ENCODE measurements around the gene SLC12A8.

- no peak for TF ChIP-seq CTCF (IDR thresholded peaks at IDR 0.05)
- TF ChIP-seq EZH2phosphoT487 (IDR thresholded peaks at IDR 0.05), result no peak
- TF ChIP-seq EZH2 (IDR thresholded peaks at IDR 0.05), result no peak
These were observed 128.8 kb downstream of the SLC12A8 start for GRCh38 chr3:125083776-125084175.
